GM12878 (cell line): Measurements from ENCODE around the gene STT3B. TPM values are rescaled to one million over a fixed set of nuclear protein-coding genes. Genes with fewer than 3 reads are reported as not detected.

Experiments used
- ATAC-seq: fragments of 200-7000 bp; cut with Tn5 transposase; 3 replicates; pipeline ENCODE4 v1.9.1; 2020; ENCODE audit warnings: mild to moderate bottlenecking, moderate library complexity
- BruUV-seq: library from RNA; stranded (reverse); fragments of 400-500 nt; replicated peaks from 2 replicates; lab custom pipeline; 2021; lab: Mats Ljungman, UMichigan
- CTCF ChIA-PET: fragments of 300-600 bp; sonication (Branson Sonifier 250); formaldehyde crosslinking; extraction: SDS; loops from one replicate; lab custom pipeline; 2021; ENCODE audit warnings: inconsistent platforms; lab: Yijun Ruan, JAX
- POLR2A ChIA-PET: fragments of 350-600 bp; formaldehyde crosslinking; extraction: SDS; loops from one replicate; lab custom pipeline; 2021; ENCODE audit warnings: inconsistent platforms; lab: Charles Lee
- RAD21 ChIA-PET: fragments of 300-600 bp; sonication (Branson Sonifier 250); formaldehyde crosslinking; loops from one replicate; lab custom pipeline; 2023; ENCODE audit warnings: antibody characterized with exemption; ENCODE audit not compliant: unreplicated experiment; lab: Charles Lee
- SMC1A ChIA-PET: fragments of 300-600 bp; sonication (Branson Sonifier 250); formaldehyde crosslinking; loops from one replicate; lab custom pipeline; 2023; ENCODE audit not compliant: unreplicated experiment, uncharacterized antibody; lab: Charles Lee
- DNase-seq: peaks from one replicate; pipeline ENCODE4 v3.0.0-alpha.2; 2011; ENCODE audit warnings: low read depth, low spot score
- FAIRE-seq: peaks from 3 replicates; lab custom pipeline; 2011; peaks lifted over from hg19 to GRCh38; lab: Jason Lieb, UNC
- H2AFZ ChIP-seq: 2 replicates; pipeline ENCODE4 v1.6.0; 2011; ENCODE audit warnings: low read depth, low read length, control low read depth; ENCODE audit not compliant: control insufficient read depth
- H3K27ac ChIP-seq: 2 replicates; pipeline ENCODE4 v1.5.1; 2011; ENCODE audit warnings: control low read depth; ENCODE audit not compliant: control insufficient read depth, insufficient read depth
- H3K27me3 ChIP-seq, 2 experiments: replicated peaks in 1 of 2; 2 replicates each; pipeline versions ENCODE4 v1.6.0 to v1.6.1; 2011; ENCODE audit warnings: low read length in 1 of 2; ENCODE audit not compliant: control insufficient read depth in 2 of 2, insufficient read depth in 2 of 2
- H3K36me3 ChIP-seq, 2 experiments: 2 replicates each; pipeline ENCODE4 v1.5.1; 2011; ENCODE audit warnings: low read length in 1 of 2; ENCODE audit not compliant: control insufficient read depth in 2 of 2, insufficient read depth in 2 of 2
- H3K4me1 ChIP-seq: 2 replicates; pipeline ENCODE4 v1.6.1; 2011; ENCODE audit warnings: mild to moderate bottlenecking, low read length, moderate library complexity, mixed read lengths; ENCODE audit not compliant: control insufficient read depth, insufficient read depth
- H3K4me2 ChIP-seq: 2 replicates; pipeline ENCODE4 v1.6.0; 2011; ENCODE audit warnings: control low read depth; ENCODE audit not compliant: control insufficient read depth, insufficient read depth
- H3K4me3 ChIP-seq: fragments of 200-600 bp; sonication (generic); 2 replicates; pipeline ENCODE4 v1.5.1; 2016
- H3K79me2 ChIP-seq: 2 replicates; pipeline ENCODE4 v1.6.0; 2011; ENCODE audit warnings: low read length; ENCODE audit not compliant: control insufficient read depth, insufficient read depth
- H3K9ac ChIP-seq: 2 replicates; pipeline ENCODE4 v1.8.0; 2011; ENCODE audit warnings: low read length, control low read depth, mixed read lengths; ENCODE audit not compliant: control insufficient read depth, insufficient read depth
- H3K9me3 ChIP-seq: replicated peaks from 3 replicates; pipeline ENCODE4 v1.5.1; 2011; ENCODE audit warnings: mild to moderate bottlenecking, low read length; ENCODE audit not compliant: control insufficient read depth, insufficient read depth
- H4K20me1 ChIP-seq: 2 replicates; pipeline ENCODE4 v1.6.0; 2011; ENCODE audit not compliant: control insufficient read depth, insufficient read depth
- ASH2L ChIP-seq: fragments of 300-600, 200-600 bp; sonication (generic); IDR thresholded peaks from 2 replicates; pipeline ENCODE4 v1.6.1; 2017; ENCODE audit warnings: low read depth, mild to moderate bottlenecking, borderline replicate concordance
- CBFB ChIP-seq: IDR thresholded peaks from 2 replicates; pipeline ENCODE4 v1.6.1; 2016; ENCODE audit warnings: antibody characterized with exemption, low read depth
- E2F4 ChIP-seq: IDR thresholded peaks from 2 replicates; pipeline ENCODE4 v1.6.1; 2012; ENCODE audit warnings: low read depth, low read length, improper control_type of control experiment
- MTA2 ChIP-seq: fragments of 450-650 bp; IDR thresholded peaks from 2 replicates; pipeline ENCODE4 v1.6.1; 2016; ENCODE audit warnings: low read depth, mild to moderate bottlenecking, moderate library complexity
- POLR2AphosphoS2 ChIP-seq: IDR thresholded peaks from 2 replicates; pipeline ENCODE4 v1.6.1; 2011; ENCODE audit warnings: low read depth, mild to moderate bottlenecking, low read length, improper control_type of control experiment, moderate library complexity
- SPI1 ChIP-seq: IDR thresholded peaks from 2 replicates; pipeline ENCODE4 v1.6.1; 2011; ENCODE audit warnings: low read depth, mild to moderate bottlenecking, low read length, moderate library complexity, borderline replicate concordance; ENCODE audit not compliant: insufficient read depth
- STAT1 ChIP-seq: fragments of 450-650 bp; conservative IDR thresholded peaks from 2 replicates; pipeline ENCODE4 v1.6.1; 2014; ENCODE audit warnings: antibody characterized with exemption, mild to moderate bottlenecking
- WGBS: methylation state at CpG from one replicate; pipeline ENCODE4 v1.1.6; 2016; ENCODE audit warnings: low lambda C conversion rate; ENCODE audit not compliant: insufficient replicate concordance, insufficient coverage; ENCODE audit errors: missing lambda C conversion rate; 5-methylcytosine and 5-hydroxymethylcytosine counted together
- in situ Hi-C: fragments of 300-500 bp; cut with MboI; formaldehyde crosslinking; loops from 9 replicates; pipeline ENCODE4 v1.14.3; 2018; ENCODE audit warnings: mixed read lengths
- intact Hi-C: fragments of 100-400 bp; cut with micrococcal nuclease; formaldehyde crosslinking; loops from one replicate; pipeline ENCODE4 v1.14.2; 2022; ENCODE audit not compliant: unreplicated experiment
- polyA plus RNA-seq, 11 experiments: library from polyadenylated mRNA; depleted of rRNA in 4 of 11; unstranded in 6 of 11; stranded (reverse) in 5 of 11; fragments of >200 nt; fragmentation: Nextera tagmentation in 4 of 11; fragmentation: Illumina TruSeq in 1 of 11; extraction: Ambion mirVana in 4 of 11; extraction: Trizol in 1 of 11; gene quantifications; 1 replicate in 1 of 11; 2 replicates in 10 of 11; pipeline versions ENCODE4 v1.2.1 to v1.2.3, GENCODE V29; 2011 to 2016; ENCODE audit warnings: inconsistent platforms in 2 of 11, missing spikeins in 2 of 11, low read depth in 1 of 11
- total RNA-seq, 4 experiments: library from RNA; depleted of rRNA in 3 of 4; stranded (reverse); fragments of >200 nt in 3 of 4; fragmentation: Illumina TruSeq in 1 of 4; extraction: Trizol in 1 of 4; gene quantifications; 2 replicates each; pipeline versions ENCODE4 v1.2.1 to v1.2.3, GENCODE V29; 2013 to 2021
- TF ChIP-seq, protein P1 (sequence below): IDR thresholded peaks from 2 replicates; pipeline ENCODE4 v1.6.1; 2011; ENCODE audit warnings: low read depth, low read length, improper control_type of control experiment, borderline replicate concordance
- TF ChIP-seq, protein P2 (sequence below): fragments of 450-650 bp; IDR thresholded peaks from 2 replicates; pipeline ENCODE4 v1.6.1; 2018; ENCODE audit warnings: mild to moderate bottlenecking, low read depth, moderate library complexity; ENCODE audit not compliant: partially characterized antibody
- TF ChIP-seq, protein P3 (sequence below): fragments of 450-650 bp; IDR thresholded peaks from 2 replicates; pipeline ENCODE4 v1.6.1; 2017; ENCODE audit warnings: borderline replicate concordance

The STT3B gene
- total and polyA plus RNA-seq, 10 of the 15 experiments (the other 5 are each of a cell fraction or from before 2014, with no cell fraction given): 19.9 to 208 (median 79.6) TPM

DNA sequence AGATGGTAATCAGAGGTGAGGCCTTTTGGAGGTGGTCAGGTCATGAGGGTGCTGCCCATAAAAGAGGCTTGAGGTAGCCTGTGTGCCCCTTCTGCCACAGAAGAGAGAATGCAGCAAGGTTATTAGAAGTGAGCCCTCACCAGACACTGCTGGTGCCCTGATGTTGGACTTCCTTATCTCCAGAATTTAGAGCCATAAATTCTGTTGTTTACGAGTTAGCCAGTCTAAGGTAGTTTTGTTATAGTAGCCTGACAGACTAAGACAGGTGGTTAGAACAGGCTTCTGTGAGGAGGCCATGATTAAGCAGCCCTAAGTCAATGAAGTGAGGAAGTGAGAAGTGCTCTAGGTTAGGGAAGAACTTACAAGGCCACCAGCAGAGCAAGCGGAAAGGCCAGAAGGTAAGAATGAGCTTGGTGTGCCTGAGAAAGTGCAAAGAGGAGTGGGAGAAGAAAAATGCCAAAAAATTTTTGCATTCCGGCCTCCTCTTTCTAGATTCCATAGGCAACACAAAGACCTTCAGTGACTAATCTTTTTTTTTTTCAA, 44.2 kb upstream of the STT3B start:
- no peaks in the 10 kb centered on the region for H3K79me2 ChIP-seq
- intact Hi-C loops (no loop called here), in situ Hi-C loops (no loop called here)
- no peaks in the 10 kb centered on the region for H3K4me1 ChIP-seq
- H2AFZ ChIP-seq: no peak overlapping the region
- H3K9me3 ChIP-seq: peaks cover 9% of the 10 kb centered on the region
- WGBS: 33% methylated on average over 3 of the region's 3 CpGs
- DNase-seq (no peak), FAIRE-seq (peak; percentile 54), ATAC-seq (no peak)
- ChIA-PET POLR2A (no interaction called here), CTCF (no interaction called here), SMC1A (interaction anchor here (0.6 to 0.7 kb wide), 2 partner anchors 25 to 43 kb away, joined by 3 read pairs; no protein-coding TSS in a partner anchor), RAD21 (no interaction called here)
- H3K4me2 ChIP-seq: no peak overlapping the region
- no peaks in the 10 kb centered on the region for H4K20me1 ChIP-seq
- no peak overlapping the region for H3K9ac ChIP-seq
- BruUV-seq: no TSS peak
- H3K36me3 ChIP-seq: no peaks in the 10 kb centered on the region
- no peak overlapping the region for H3K27ac ChIP-seq
- no peaks in the 10 kb centered on the region for H3K27me3 ChIP-seq
- no peak for TF ChIP-seq CBFB
- no peak for TF ChIP-seq STAT1
- peak; percentile 40; the same call in 1 of the 2 replicates for TF ChIP-seq SPI1
- H3K4me3 ChIP-seq: no peak overlapping the region

DNA sequence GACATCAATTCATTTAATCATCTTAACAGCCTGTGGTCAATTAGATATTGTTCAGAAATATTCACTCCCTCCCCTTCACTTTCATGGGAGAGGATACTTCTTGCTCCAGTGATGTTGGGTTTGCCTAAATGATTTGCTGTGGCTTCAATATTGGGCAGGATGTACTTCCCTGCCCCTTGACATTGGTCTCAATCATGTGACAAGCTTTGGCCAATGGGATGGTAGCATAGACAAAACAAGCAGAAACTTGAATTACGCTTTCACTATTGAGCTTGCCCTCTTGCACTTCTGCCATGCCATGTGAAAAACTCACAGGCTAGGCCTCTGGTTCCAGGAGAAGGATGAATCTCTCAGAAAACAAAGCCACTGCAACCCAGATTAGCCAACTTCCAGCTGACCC, 42.2 kb upstream of the STT3B start:
- Histone ChIP-seq H4K20me1 (no peaks in the 10 kb centered on the region), H3K36me3 (no peaks in the 10 kb centered on the region), H3K4me1 (no peaks in the 10 kb centered on the region), H2AFZ (no peak overlapping the region), H3K4me3 (no peak overlapping the region), H3K9me3 (peaks cover 9% of the 10 kb centered on the region), H3K9ac (no peak overlapping the region), H3K4me2 (no peak overlapping the region), H3K27me3 (no peaks in the 10 kb centered on the region), H3K79me2 (no peaks in the 10 kb centered on the region), H3K27ac (no peak overlapping the region)
- FAIRE-seq (no peak), ATAC-seq (no peak), DNase-seq (no peak)
- CTCF ChIA-PET: interaction anchor here (0.6 kb wide), 1 partner anchor 50 kb away, joined by 3 read pairs; no protein-coding TSS in a partner anchor
- RAD21 ChIA-PET: no interaction called here
- POLR2A ChIA-PET: no interaction called here
- intact Hi-C loops (no loop called here), in situ Hi-C loops (no loop called here)
- 100% methylated on average over 1 of the region's 1 CpG for WGBS
- SMC1A ChIA-PET: interaction anchor here (0.8 kb wide), 1 partner anchor 11 kb away, joined by 3 read pairs; no protein-coding TSS in a partner anchor
- no TSS peak for BruUV-seq
- TF ChIP-seq, protein P1, sequence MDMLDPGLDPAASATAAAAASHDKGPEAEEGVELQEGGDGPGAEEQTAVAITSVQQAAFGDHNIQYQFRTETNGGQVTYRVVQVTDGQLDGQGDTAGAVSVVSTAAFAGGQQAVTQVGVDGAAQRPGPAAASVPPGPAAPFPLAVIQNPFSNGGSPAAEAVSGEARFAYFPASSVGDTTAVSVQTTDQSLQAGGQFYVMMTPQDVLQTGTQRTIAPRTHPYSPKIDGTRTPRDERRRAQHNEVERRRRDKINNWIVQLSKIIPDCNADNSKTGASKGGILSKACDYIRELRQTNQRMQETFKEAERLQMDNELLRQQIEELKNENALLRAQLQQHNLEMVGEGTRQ: no peak
- TF ChIP-seq ASH2L: no peak
- TF ChIP-seq, protein P2, sequence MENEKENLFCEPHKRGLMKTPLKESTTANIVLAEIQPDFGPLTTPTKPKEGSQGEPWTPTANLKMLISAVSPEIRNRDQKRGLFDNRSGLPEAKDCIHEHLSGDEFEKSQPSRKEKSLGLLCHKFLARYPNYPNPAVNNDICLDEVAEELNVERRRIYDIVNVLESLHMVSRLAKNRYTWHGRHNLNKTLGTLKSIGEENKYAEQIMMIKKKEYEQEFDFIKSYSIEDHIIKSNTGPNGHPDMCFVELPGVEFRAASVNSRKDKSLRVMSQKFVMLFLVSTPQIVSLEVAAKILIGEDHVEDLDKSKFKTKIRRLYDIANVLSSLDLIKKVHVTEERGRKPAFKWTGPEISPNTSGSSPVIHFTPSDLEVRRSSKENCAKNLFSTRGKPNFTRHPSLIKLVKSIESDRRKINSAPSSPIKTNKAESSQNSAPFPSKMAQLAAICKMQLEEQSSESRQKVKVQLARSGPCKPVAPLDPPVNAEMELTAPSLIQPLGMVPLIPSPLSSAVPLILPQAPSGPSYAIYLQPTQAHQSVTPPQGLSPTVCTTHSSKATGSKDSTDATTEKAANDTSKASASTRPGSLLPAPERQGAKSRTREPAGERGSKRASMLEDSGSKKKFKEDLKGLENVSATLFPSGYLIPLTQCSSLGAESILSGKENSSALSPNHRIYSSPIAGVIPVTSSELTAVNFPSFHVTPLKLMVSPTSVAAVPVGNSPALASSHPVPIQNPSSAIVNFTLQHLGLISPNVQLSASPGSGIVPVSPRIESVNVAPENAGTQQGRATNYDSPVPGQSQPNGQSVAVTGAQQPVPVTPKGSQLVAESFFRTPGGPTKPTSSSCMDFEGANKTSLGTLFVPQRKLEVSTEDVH: no peak
- TF ChIP-seq E2F4: no peak
- TF ChIP-seq, protein P3, sequence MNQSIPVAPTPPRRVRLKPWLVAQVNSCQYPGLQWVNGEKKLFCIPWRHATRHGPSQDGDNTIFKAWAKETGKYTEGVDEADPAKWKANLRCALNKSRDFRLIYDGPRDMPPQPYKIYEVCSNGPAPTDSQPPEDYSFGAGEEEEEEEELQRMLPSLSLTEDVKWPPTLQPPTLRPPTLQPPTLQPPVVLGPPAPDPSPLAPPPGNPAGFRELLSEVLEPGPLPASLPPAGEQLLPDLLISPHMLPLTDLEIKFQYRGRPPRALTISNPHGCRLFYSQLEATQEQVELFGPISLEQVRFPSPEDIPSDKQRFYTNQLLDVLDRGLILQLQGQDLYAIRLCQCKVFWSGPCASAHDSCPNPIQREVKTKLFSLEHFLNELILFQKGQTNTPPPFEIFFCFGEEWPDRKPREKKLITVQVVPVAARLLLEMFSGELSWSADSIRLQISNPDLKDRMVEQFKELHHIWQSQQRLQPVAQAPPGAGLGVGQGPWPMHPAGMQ: no peak
- no peak for TF ChIP-seq POLR2AphosphoS2
- TF ChIP-seq MTA2: no peak
